Fibroblast of peridontal ligament (primary cell): ENCODE results near the gene RBP5.

Experiments
- DNase-seq: peaks from one replicate; pipeline ENCODE4 v3.0.0-alpha.2; 2010; ENCODE audit errors: extremely low read depth

Gene RBP5

DNA sequence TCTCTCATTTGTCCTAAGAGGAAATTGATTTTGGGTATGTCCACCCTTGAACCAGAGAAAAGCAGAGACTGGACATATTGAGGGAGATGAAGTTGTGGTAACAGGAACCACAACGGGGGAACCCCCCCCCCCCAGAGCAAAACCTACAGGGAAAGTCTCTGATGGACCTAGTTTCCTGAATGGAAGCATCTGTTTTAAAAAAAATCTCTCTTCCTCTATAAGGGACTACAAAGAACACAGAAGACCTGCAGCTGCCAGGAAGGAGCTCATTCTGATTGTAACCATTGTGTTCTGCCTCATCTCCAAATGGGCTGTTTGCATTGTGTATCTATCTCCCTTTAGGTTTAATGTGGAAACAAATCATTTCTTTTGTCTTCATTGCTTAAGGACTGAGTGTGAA lies 54.7 kb downstream of the RBP5 start:
- DNase-seq = no peak
